ENCODE measurements around the gene TRRAP.

Gene TRRAP

DNA sequence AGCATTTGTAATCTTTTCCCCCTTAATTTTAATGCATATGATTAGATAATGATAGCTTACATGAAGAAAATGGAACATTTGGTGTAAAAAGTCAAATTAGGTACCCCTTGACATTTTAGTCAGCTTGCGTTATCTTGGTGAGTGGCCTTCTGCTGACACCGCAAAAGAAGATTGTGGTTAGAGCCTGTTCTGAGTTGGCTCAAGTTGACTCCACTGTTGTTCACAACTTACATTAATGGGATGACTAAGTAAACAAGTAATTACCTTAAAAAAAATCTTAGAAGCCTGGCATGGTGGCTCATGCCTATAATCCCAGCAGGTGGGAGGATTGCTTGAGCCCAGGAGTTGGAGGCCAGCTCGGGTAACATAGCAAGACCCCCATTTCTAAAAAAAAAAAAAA, 24.2 kb downstream of the TRRAP start:
- DNase-seq: no peak

- no peak for DNase-seq
These were observed 24.9 kb downstream of the TRRAP start for GRCh38 chr7:98903246-98903645.

- DNase-seq: no peak
These were observed 29.2 kb downstream of the TRRAP start for GRCh38 chr7:98907570-98907969.

DNA sequence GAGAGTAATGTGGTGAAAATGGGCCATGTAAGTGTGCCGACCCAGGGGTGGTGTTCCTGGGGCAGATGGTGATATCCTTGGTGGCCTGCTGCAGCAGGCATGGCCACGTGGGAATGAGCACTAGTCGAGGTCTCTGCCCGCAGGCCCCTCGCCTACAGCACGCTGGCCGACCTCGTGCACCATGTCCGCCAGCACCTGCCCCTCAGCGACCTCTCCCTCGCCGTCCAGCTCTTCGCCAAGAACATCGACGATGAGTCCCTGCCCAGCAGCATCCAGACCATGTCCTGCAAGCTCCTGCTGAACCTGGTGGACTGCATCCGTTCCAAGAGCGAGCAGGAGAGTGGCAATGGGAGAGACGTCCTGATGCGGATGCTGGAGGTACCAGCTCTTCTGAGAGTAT, 30.3 kb downstream of the TRRAP start:
- no peak for DNase-seq

DNA sequence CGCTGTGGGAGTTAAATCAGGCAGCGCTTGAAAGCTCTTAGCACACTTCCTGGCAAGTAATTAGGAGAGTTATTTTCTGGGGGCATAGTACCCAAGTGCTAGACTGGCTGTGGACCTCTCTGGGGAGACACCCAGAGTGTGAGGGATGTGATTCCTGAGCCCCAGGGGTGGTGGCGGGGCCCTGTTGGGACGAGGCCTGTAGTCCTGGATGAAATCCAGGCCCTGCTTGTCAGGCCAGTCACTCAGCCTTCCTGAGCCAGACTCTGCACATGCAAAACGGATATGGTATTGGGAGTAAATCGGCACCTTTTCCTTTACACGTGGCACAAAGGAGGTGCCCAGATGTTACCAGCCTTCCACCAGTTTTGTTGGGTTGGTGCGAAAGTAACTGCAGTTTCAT, 31.2 kb downstream of the TRRAP start:
- DNase-seq: no peak

- no peak for DNase-seq
These were observed 32.1 kb downstream of the TRRAP start for GRCh38 chr7:98910427-98910826.

DNA sequence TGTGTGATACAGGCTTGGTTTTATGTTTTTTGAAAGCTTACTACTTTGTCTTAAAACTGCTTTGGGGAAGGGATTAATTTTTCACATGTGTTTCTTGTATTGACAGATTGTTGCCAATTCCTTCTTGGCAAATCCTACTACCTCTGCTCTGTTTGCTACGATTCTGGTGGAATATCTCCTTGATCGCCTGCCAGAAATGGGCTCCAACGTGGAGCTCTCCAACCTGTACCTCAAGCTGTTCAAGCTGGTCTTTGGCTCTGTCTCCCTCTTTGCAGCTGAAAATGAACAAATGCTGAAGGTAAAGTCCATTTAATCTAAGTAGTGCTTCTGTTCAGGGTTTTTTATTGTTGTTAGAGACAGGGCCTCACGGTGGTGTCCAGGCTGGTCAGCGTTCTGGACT, 33.6 kb downstream of the TRRAP start:
- no peak for DNase-seq

GRCh38 chr7:98913026-98913425, 34.7 kb downstream of the TRRAP start:
- DNase-seq: no peak

DNA sequence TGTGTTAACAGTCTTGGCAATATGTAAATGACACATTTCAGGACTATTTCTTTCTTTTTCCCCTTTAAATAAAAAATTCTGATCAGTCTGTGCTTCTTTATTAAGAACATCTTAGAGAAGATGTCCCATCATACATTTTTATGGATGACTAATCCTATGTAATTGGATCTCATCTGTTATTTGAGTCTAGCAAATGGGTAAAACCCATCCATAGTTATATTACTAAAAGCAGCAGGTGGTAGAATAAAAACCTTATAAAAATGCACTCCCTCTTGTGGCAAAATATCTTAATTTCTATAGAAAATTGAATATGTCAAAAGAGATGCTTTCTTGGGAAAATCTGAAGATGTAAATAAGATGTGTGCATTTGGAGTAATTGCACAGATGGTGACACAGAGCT, 35.3 kb downstream of the TRRAP start:
- DNase-seq: no peak

DNA sequence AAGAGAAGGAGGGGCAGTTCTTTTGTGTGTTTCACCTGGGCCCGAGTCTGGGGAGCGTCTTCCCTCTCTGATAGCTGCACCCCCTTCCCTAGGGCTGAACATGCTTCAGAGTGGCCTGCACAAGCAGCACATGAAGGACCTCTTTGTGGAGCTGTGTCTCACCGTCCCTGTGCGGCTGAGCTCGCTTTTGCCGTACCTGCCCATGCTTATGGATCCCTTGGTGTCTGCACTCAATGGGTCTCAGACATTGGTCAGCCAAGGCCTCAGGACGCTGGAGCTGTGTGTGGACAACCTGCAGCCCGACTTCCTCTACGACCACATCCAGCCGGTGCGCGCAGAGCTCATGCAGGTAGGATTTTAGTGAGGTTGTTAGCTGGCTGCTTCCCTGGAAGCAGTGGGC, 39.0 kb downstream of the TRRAP start:
- DNase-seq: no peak

- no peak for DNase-seq
These were observed 43.5 kb downstream of the TRRAP start for GRCh38 chr7:98921608-98922372.

DNA sequence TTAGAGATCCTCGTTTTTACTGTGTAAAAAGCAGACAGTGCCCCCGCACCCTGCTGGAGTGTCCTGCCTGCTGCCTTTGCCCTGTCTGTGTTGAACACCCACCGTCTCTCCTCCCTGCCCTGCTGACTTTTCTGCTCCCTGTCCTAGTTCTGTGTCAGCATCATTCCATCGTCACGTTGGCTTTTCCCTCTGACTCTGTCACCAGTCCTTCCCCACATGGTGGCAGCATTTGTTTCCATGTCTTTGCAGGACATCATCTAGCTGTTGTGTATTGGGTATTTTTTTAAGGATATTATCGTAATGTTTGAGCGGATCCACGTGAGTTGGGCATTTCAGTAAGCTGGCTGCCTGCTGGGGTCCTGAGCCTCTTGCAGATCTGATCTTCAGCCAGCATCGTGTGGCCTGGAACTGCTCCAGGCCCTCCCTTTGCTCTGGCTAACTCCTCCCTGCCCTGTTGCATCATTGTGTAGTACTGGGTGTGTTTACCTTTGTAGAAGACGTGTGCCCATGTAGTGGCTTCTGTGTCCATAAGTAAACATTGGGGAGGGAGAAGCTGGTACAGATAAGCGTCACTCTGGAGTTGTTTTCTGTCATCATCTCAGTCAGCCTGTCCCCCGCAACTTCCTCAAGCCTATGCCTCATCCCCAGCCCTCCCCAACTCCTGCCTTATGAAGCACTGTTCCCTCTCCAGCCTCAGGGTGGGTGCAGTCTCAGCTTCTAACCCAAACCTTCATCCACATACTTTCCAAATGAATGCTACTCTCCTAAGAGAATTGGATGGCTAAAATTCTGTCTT, 44.3 kb downstream of the TRRAP start:
- no peak for DNase-seq

DNA sequence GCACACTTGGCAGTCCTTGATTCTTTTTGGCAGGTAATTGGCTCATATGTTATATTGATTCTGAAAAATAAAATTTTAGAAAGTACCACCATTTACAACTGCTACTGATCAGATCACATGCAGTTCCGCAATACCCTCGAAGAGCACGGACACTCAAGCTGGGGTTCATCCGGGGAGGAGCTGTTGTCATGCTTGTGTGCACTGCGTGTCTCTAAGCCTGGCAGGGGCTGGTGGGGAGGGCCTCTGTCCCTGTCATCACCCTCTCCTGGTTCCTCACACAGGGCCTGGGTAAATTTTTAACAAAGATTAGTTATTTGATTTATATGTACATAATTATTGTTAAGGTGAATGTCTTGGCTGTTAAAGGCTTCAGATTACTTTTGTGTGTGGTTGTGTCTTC, 45.2 kb downstream of the TRRAP start:
- no peak for DNase-seq

- no peak for DNase-seq
These were observed 48.8 kb downstream of the TRRAP start for GRCh38 chr7:98927125-98927524.

DNA sequence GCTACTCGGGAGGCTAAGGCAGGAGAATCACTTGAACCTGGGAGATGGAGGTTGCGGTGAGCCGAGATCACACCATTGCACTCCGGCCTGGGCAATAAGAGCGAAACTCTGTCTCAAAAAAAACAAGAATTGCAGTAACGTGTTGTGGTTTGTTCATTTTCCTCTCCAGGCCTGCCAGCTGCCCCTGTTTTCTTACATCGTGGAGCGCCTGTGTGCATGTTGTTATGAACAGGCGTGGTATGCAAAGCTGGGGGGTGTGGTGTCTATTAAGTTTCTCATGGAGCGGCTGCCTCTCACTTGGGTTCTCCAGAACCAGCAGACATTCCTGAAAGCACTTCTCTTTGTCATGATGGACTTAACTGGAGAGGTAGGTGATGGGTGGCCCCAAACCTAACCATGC, 52.1 kb downstream of the TRRAP start:
- no peak for DNase-seq

- DNase-seq: no peak
These were observed 52.6 kb downstream of the TRRAP start for GRCh38 chr7:98930921-98931320.

DNA sequence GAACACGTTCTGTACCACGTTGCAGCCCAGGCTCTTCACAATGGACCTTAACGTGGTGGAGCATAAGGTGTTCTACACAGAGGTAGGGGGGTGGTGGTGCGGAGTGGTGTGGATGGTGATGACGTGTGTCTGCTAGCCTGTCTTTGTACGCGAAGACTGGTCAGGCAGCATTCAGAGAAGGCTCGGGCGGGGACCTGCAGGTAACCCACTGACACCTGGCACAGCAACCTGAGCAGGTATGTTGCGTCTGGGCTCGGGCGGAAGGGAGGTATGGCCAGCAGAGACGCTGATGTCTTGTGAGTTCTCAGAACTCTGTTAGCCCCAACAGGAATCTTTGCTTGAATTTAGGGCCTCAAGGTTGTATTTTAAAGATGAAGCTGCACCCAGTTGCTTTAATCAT, 55.0 kb downstream of the TRRAP start:
- DNase-seq: no peak

DNA sequence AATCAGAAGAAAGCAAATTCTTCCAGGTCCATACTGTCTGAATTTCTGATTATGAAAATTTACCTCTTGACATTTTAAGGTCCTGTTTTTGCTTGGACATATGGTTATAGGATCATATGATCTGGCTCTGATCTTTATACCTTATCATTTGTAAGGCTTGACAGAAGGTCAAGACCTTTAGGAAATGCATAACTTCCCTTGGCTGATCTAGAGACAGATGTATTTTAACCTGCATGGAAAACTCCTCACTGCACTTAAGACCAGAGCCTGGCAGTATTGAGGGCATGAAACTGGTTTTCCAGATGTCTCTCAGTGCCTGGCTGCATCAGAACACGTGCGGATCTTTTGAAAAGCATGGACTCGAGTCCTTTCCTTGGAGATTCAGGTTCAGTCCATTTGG, 55.9 kb downstream of the TRRAP start:
- DNase-seq: no peak

- no peak for DNase-seq
These were observed 57.5 kb downstream of the TRRAP start for GRCh38 chr7:98935811-98936210.

DNA sequence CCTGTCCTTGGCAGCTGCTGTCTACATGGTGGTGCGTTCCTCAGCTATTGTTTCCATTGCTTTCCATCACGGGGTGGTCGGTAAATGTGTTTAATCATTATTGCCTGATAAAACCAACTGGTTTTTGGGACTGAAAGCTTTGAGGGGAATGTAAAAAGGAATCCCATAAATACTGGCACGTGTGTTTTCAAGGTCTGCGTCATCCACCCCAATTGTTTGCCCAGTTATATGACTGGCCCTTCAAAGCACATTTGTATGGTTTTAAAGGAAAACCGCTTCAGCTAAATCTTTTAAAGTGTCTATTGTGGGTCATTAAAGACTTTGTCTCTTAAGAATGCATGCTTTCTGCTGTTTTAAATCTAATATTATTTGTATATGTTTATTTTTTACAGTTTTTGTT, 65.0 kb downstream of the TRRAP start:
- DNase-seq: no peak

DNA sequence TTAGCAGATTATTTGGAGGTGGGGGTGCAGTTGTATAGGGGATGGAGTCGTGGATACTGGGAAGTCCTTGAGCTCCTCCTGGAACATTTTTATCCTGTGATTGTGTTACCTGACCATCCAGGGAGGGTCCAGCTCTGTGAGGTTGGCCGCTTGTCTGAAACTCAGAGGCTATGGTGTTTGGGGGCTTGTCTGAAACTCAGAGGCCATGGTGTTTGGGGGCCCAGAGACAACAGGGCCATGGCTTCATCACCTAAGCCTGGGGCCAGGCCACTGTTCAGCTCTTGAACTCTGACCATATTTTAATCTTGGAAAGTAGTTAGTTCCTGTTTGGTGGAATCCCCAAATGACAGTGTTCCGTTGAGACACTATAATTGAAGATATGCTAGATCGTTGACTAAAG, 66.1 kb downstream of the TRRAP start:
- no peak for DNase-seq

GRCh38 chr7:98945852-98946251, 67.5 kb downstream of the TRRAP start:
- DNase-seq: no peak

- DNase-seq: no peak
These were observed 68.1 kb downstream of the TRRAP start for GRCh38 chr7:98946389-98946788.

- DNase-seq: no peak
These were observed 71.2 kb downstream of the TRRAP start for GRCh38 chr7:98949336-98950044.
